ENCODE results near the gene GPR132.

DNA sequence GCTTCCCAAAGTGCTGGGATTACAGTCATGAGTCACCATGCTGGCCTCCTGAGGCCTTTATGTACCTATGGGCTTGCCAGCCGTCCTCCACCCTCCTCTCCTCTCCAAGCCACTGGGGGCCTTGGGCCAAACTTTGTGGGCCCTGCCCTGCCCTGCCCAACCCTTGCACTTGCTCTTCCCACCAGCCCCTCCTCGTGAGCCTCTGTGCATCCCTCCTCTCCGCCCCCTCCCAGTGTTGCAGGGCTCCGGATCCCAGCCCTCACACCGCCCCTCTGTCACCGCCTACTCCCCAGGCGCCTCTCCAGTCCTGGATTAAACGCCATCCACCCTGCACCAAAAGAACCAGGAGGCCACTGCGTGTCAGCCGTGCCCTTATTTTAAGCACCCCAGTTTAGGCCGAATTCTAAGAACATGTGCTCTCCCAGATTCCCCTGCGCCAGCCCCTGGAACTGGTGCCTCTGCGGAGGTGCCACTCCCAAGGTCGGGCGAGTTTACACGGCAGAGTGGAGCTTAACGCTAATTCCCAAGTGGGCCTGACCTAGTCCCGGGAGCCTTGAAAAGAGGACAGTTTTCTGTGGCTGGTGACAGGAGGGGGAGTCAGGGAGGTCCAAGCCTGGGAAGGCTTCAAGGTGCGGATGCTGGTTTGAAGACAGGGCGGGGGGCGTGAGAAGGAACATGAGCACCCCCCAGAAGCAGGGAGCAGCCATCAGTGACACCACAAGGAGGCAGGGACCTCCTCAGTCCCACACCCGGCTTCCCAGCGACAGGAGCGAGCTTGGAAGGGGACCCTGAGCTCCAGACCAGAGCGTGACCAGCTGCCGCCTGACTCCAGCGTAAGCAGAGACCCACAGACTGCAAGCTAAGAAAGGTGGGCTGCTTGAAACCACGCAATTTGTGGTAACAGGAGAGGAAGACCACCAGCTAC, 23.1 kb downstream of the GPR132 start:
- TF ChIP-seq, protein P1, sequence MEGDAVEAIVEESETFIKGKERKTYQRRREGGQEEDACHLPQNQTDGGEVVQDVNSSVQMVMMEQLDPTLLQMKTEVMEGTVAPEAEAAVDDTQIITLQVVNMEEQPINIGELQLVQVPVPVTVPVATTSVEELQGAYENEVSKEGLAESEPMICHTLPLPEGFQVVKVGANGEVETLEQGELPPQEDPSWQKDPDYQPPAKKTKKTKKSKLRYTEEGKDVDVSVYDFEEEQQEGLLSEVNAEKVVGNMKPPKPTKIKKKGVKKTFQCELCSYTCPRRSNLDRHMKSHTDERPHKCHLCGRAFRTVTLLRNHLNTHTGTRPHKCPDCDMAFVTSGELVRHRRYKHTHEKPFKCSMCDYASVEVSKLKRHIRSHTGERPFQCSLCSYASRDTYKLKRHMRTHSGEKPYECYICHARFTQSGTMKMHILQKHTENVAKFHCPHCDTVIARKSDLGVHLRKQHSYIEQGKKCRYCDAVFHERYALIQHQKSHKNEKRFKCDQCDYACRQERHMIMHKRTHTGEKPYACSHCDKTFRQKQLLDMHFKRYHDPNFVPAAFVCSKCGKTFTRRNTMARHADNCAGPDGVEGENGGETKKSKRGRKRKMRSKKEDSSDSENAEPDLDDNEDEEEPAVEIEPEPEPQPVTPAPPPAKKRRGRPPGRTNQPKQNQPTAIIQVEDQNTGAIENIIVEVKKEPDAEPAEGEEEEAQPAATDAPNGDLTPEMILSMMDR (IDR thresholded peaks at IDR 0.05) = no peak
- TF ChIP-seq POLR2A (IDR thresholded peaks at IDR 0.05) = no peak

Measured in breast epithelium (tissue), 3 donors.